ENCODE data around the gene UNC93A.
A peak's percentile ranks its signal among the peaks of the same experiment; 100 is the strongest.
"Not testable (repeated sequence)": the region's sequence is repeated elsewhere in the genome, so short reads cannot be mapped to it uniquely, and the experiment has no call there.

UNC93A gene

GRCh38 chr6:167294651-167295494, 3.8 kb downstream of the UNC93A start:
- DNase-seq = no peak

DNA sequence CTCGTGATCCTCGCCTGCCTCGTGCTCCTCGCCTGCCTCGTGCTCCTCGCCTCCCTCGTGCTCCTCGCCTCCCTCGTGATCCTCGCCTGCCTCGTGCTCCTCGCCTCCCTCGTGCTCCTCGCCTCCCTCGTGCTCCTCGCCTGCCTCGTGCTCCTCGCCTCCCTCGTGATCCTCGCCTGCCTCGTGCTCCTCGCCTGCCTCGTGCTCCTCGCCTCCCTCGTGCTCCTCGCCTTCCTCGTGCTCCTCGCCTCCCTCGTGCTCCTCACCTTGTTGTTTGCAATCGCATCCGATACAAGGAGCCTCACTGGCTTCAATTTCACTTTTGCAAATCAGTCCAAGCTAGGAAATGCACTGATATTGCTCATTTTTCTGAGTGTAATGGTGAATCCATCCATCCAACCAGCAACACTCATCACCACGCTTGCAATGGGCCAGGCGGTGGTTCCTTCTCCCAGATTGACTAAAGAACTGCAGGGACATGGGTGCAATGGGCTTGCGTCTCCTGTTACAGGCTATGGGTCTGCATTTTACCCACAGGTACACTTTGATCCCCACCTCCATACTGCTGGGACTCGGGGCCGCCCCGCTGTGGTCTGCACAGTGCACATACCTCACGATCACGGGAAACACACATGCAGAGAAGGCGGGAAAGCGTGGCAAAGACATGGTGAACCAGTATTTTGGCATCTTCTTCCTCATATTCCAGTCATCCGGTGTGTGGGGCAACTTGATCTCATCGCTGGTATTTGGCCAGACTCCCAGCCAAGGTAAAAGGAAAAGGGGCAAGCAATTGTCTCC, 4.6 kb downstream of the UNC93A start:
- no peak for DNase-seq

DNA sequence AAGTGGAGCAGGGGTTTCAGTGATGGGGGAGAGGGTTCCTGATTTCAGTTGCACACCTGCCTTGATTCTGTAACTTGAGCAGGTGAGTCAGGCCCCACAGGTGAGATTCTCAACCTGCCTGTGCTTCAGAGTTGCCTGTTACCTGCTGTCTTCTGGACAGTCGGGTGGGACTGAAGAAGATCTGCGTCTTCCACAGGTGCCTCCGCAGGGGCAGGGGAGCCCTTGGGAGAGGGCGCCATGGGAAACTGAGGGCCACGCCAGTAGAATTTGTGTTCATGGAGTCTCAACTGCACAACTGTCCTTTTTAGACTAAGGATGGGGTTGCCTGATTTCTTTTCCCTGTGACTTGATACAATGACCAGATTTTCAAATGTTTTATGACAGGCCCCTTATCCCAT, 5.2 kb downstream of the UNC93A start:
- no peak for DNase-seq

- DNase-seq = no peak
Measured at GRCh38 chr6:167296902-167297301, 5.8 kb downstream of the UNC93A start.

DNA sequence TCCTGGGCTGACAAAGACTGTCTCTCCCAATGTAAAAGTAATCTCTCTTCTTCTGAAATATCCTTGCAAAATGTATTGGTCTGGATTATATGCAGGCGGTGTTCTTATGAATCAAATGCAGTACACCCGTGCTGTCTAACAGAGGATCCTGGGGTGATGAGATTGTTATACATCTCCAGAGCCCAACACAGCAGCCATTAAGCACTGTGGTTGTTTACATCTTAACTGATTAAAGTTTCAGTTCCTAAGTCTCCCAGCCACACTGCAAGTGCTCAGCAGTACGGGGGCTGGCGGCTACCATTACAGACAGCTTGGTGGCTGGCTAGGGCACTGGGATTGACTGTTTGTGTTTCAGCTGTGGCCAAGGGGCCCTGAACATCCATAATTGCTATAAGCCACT, 7.0 kb downstream of the UNC93A start:
- DNase-seq = no peak

DNA sequence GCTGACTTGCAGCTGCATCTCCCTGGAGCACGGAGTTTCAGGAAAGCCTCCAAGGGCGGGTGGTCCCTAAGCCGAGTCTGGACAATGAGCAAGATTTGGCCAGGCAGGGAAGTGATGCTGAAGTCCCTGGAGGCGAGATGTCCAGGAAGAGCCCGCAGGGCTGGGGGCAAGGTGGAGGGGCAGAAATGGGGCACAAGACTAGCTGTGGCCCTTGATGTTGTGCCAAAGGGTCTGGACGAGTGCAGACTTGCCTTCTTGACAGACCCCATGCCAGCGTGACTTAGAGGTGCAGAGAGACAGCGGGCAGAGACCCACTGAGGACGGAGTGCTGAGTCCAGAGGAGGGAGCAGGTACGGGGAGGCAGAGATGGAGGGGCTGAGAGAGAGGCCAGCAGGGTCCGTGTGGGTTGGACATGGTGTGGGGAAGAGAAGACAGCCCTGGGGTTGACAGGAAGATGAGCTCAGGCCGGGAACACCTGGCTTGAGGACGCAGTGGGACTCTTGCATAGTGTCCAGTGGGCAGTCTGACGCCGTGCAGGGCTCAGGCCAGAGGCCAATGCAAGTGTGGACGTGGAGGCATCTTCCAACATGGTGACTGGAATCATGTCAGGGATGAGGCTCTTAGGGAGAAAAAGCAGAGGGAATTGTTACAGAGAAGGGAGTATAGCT, 8.7 kb downstream of the UNC93A start:
- no peak for DNase-seq

DNA sequence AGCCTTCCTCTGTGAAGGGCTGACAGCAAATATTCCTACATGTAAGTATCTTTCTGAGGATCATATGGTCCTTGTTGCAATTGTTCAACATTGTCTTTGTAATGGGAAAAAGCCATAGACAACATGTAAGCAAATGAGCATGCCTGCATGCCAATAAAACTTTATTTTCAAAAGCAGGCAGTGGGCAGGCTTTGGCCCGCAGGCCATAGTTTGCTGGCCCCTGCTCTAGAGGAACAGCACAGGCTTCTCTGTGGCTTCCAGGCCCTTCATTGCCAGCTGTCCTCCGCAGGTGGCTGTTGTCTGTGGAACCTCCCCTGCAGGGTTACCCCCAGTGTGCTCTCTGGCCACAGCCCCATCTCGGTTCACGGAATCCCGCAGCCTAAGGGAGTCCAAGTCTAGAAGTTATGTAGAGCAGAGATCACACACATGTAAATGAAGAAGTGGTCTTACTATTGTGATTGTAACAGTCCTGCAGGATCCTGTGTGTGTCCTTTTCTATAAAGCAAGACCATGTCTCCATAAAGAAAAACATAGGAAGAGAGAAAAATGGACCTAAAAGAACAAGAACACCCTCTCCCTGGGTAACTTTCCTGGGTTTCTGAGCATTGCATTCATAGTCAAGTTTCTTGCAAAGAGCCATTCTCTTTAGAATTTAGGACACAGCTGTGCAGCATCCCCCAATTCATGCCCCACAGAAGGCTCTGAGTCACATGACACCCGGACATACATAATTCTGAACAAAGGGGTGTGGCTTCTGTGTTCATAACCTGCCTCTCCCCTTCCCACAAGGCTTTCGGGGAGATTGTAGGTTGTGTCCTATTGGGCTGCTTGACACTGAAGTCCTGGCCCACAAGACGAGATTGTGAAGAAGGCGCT, 10.0 kb downstream of the UNC93A start:
- DNase-seq = no peak

DNA sequence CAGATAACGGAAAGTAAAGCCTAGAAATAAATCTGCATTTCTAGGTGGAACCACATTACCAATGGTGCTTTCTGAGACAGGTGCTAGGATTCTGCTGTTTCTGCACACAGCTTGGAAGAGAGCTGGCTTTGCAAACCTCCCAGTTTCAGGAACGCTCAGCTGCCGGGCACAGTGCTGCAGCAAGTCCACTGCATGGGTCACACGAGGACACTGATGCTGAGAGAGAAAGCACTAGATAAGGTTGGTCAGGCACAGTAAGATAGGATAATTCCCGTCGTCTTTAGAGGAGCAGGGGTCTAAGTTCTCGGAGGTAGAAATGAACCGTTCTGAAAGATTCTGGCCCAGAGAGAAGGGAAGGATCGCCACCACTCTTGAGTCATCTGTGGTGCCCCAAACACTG, 11.0 kb downstream of the UNC93A start:
- no peak for DNase-seq

DNA sequence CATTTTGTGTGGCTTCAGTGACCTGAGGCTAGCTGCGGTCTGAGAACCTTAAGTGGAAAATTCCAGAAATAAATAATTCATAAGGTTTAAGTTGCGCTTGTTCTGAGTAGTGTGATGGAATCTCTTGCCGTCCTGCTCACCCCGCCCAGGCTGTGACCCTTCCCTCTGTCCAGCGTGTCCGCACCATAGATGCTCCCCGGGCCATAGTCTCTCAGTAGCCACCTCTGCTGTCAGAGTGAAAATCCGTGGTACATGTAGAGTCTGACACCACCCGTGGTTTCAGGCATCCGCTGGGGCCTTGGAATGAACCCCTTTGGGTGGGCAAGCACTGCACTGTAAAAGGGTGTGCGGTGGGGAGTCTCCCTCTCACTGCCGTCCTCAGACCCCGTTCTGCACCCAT, 11.7 kb downstream of the UNC93A start:
- no peak for DNase-seq

DNA sequence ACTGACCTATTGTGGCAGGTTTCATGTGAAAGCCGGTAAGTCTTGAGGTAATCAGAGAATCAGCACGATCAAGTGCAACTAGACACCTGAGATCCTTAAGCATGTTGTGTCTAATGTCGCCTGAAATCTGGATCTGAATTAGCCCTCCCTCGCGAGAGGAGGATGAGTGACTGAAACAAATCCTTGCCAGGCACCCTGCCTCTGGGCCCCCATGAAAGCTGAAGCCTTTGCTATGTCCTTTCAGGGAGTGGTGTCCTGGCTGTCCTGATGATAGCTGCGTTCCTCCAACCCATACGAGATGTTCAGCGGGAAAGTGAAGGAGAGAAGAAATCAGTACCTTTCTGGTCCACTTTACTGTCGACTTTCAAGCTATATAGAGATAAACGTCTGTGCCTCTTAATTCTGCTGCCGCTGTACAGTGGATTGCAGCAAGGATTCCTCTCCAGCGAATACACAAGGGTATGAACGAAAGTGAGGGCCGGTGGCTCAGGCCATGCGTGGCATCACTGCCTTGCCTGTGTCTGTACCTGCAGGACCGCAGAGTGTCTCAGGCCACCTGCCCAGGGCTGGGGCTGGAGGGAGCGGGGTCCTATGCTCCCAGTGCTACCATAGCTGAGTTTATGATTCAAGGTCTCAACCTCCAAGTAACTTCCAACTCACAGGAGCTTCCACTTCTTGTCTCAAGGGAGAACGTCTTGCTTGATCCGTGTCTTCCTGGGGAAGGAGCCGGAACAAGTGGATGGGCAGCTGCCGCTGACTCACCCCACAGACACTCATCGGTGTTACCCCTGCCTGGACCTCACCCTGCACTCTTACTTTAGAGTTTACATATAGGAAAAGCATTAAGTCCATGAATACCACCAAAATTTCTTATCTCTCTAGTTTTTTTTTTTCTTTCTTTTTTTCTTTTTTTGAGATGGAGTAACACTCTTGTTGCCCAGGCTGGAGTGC, 12.8 kb downstream of the UNC93A start:
- peak in 1 of 2 experiments; percentile 35 for DNase-seq

GRCh38 chr6:167304912-167305311, 13.8 kb downstream of the UNC93A start:
- no peak for DNase-seq

GRCh38 chr6:167305796-167306195, 14.7 kb downstream of the UNC93A start:
- no peak for DNase-seq

DNA sequence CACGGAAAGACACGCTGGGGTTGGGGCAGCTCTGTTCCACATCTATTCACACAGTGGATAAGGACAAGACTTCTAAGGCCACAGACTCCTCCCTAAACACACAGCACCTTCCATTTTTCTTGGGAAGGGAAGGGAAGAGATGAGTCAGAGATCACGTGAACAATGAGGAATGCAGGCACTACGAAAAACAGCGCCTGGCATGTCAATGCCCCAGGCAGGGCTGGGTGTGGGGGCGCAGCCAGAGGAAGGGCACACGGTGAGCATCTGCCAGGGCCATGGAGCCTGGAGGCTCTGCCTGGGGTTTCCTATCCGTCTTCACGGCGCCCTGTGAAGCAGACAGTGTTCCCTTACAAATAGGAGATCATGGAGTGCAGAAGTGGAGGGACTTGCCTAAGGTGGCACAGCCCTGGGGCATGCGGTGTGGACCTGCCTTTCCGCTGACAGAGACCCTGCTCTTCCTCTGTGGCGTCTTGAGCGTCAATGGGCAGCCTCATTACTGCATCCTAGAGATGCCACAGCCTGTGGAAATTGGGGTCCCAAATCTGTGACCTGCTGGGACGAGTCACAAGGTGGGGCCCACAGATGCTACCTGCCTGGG, 15.4 kb downstream of the UNC93A start:
- DNase-seq = no peak

DNA sequence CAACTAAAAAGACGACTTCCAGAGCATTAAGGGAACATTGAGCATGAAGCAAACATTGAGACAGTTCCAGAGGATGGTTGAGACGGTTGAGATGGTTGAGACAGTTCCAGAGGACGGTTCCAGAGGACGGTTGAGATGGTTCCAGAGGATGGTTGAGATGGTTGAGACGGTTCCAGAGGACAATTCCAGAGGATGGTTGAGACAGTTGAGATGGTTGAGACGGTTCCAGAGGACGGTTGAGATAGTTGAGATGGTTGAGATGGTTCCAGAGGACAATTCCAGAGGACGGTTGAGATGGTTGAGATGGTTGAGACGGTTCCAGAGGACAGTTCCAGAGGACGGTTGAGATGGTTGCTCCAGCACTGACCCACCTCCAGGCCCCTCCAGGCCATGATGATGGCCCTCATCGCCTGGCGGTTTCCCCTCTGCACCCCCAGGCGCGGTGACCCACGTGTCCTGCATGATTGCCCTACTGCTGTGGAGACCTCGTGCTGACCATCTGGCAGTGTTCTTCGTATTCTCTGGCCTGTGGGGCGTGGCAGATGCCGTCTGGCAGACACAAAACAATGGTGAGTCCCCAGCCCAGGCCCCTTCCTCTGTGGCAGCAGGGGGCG, 16.3 kb downstream of the UNC93A start:
- DNase-seq = no peak

DNA sequence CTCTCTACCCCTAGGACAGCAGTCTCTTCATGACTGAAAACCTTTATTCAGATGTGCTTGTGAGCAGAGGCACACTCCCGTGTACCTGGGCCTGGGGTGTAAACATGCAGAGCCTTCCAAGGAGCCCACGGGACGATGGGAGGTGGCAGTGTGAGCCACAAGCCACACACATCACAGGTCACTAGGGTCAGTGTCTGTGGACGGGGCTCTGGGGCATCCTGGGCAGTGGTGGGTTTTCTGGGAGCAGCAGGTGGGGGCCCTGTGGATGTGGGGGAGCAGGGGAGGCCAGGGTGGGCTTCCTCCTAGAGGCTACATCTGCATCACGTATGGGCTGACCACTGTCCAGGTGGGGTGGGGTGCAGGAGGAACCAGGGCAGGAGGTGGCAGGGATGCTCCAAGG, 17.1 kb downstream of the UNC93A start:
- no peak for DNase-seq

- DNase-seq = not testable (repeated sequence)
Measured at GRCh38 chr6:167309355-167310192, 18.5 kb downstream of the UNC93A start.

- peak in 1 of 2 experiments; percentile 40 for DNase-seq
Measured at GRCh38 chr6:167311286-167311685, 20.2 kb downstream of the UNC93A start.

- not testable (repeated sequence) for DNase-seq
Measured at GRCh38 chr6:167311691-167312090, 20.6 kb downstream of the UNC93A start.

DNA sequence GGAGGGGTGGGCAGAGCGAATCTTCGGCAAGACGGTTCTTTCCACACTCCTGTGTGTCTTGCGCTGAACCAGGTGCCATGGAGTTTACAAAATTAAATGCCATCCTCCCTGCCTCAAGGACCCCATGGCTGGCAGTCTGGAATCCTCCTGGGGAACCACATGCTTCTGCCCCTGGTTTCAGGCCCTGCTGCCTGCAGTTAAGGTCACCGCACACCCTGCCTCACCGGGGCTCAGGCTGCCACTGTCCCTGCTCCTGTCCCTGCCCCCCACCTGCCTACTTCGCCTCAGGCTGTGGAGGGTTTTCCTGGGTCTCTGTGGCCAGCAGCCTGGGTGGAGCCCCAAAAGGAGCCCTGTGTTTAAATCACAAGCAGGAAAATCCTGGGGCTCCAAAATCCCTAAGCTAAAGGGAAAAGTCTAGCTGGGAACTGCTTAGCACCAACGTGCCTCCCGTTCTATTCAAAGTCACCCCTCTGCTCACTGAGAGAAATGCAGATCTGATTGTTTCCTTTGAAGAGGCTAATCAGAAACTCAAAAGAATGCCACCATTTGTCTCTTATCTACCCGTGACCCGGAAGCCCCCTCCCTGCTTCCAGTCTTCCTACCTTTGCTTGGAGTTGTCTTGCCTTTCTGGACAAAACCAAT, 23.2 kb downstream of the UNC93A start:
- DNase-seq = no peak

All from NCI-H524 (cell line).